Mesenteric fat pad (tissue), 1 donor: ENCODE results near the gene CDH2. TPM values are rescaled to one million over a fixed set of nuclear protein-coding genes. Genes with fewer than 3 reads are reported as not detected.
"Not testable (repeated sequence)": the region's sequence is repeated elsewhere in the genome, so short reads cannot be mapped to it uniquely, and the experiment has no call there.

Experiments
- DNase-seq: peaks from one replicate; pipeline ENCODE4 v3.0.0-alpha.2; 2020; ENCODE audit warnings: low spot score
- total RNA-seq: library from RNA; stranded (reverse); fragmentation: NEBNext Ultra II Directional; extraction: Animal tissue kit (Norgen Biotek cat#: 25700); gene quantifications from one replicate; pipeline ENCODE4 v1.2.1, GENCODE V29; 2021
- donor health status: DM: yes; HTN: yes; CAD: no.

CDH2 gene
- total RNA-seq, 1 donor from 2014 or later: 0.71 TPM

DNA sequence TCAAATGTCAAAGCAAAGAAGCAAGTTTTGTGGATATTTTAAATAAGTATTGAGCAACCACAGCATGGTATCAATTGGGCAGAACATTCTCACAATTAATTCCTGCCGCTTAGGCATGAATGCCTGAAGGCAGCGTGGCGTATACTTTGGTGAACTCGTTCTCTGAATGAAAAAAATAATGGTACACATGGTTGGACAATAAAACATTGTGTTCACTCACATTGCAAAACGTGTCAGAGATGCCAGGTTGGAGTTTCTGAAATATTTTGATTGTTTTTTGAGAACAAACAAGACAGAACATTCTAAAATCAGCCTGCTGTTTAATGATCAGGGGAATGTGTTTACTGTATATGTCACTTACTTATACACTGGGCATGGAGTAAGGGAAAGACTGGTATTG, 254.2 kb downstream of the CDH2 start:
- DNase-seq: no peak

DNA sequence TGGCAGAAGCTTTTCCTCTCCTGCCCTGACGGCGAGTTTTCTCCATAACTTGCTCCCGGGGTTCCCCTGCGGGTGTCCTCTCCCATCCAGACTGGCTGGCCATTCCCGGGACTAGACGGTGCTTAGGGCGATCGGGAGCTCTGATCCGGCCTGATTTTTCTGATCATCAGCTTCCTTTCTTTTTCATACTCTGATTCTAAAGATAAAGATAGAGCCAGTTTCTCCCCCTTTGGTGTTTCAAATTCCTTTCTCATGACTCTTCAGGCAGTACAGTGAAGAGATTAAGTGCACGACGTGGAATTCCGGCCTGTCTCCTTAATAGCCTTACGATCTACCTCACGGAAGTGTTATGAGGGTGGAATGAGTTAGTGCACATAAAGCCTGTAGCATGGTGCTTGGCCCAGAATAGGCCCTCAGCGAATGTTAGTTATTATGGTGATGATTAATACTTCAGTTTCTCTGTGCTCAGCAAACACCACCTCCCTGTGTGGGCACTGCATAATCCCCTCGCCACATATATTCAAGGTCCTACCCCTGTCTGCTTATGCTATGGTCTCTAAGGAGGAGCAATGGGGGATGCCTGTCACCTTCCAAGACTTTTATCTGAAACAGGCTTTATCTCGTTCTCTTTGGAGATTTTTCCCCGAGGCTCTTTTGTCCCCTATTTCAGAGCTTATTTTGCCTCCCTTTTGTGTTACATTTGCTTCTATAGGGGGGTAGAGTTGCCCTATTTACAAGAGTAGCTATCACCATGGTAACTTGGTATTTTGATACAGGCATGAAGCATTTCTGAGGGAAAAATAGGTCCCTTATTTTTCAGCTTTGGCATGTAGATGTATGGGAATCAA, 254.8 kb downstream of the CDH2 start:
- DNase-seq: no peak

DNA sequence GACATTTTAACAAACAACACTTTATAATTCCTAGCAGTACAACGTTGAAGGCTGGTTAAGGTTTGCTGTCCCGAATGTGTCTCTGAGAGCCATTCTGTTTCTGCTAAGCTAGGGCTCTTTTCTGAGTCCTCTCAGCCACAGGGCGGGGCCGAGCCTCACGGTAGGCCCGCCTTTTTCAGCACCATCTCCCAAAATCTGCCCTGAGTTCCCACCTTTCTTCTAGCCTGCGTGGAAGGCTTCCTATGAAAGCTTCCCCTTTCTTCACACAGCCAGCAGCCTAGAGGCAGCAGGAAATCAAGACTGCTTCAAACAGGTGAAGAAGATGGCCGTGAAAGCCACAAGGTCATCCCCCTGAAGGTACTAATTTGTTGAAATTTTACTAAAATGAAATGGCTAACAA, 255.5 kb downstream of the CDH2 start:
- DNase-seq: no peak

DNA sequence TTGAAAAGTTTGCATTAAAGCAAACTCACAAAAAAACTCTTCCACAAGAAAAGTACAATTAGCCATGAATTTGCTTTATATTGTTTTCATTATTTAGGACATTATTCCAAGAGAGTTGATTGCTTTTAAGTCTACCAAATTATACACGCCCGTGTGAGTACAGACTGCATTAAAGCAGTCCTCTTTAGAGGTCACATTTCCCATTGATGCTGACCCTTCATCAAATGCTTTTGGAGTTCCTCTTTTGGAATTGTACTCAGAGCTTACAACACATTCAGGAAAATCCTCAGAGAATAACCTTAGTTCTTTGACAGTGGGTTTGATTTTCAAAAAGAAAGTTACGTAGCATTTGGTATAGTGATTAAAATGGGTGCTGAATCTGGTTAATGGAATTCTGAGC, 256.1 kb downstream of the CDH2 start:
- no peak for DNase-seq

DNA sequence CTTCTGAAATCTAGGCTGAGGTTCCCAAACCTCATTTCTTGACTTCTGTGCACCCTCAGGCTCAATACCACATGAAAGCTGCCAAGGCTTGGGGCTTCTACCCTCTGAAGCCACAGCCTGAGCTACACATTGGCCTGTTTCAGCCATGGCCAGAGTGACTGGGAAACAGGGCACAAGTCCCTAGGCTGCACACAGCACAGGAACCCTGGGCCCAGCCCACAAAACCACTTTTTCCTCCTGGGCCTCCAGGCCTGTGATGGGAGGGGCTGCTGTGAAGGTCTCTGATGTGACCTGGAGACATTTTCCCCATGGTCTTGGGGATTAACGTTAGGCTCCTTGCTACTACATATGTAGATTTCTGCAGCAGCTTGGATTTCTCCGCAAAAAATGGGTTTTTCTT, 270.7 kb downstream of the CDH2 start:
- not testable (repeated sequence) for DNase-seq

DNA sequence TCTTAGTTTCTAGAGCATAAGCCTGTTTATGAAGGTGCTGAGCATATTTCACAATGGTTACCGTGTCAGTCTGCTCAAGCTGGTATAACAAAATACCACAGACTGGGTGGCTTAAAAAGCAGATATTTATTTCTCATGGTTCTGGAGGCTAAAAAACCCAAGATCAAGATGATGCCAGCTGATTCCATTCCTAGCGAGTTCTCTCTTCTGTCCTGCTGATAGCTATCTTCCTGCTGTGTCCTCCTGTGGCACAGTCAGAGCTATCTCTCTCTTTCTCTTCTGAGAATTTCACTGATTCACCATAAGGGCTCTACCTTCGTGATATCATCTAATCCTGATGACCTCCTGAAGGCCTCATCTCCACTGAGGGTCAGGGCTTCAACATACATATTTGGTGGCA, 273.0 kb downstream of the CDH2 start:
- DNase-seq: no peak

DNA sequence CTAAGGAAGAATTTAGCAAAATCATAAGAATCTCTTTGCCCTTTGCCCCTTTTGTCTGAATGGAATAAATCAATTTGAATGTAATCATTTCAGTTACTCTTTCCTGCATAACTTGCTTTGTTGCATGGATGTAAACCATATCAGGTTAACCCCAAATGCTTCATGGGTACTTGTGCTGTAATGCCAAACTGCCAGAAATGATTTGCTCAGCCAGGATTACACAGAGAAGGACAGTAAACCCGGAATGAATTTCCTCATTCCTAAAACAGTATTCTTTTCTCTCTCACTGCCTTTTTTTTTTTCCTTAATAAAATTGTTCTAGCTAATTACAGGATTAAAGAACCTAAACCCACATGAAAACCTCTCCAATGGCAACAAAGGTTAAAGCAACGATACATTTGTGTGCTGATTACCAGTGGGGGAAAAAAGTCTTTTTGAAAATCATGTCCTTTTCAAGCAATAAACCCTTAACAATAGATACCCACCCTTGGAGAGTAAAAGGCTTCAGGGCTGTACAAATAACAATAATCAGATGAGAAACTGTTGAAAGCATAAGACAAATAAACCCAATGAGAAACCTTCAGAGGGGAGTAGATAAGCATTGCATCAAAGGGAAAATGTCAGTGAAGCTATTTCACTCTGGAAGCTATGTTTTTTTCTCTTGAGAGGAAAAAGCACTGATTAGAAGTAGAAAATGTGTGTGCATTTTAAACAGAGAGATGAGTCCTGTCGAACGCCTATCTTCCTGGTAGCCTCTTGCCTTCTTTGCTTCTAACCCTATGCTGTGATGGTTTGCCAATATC, 275.3 kb downstream of the CDH2 start:
- no peak for DNase-seq
